Daoy (cell line): ENCODE measurements around the gene PPP6R2. TPM values are rescaled to one million over a fixed set of nuclear protein-coding genes. Genes with fewer than 3 reads are reported as not detected.

Experiments used
- DNase-seq: peaks from one replicate; pipeline ENCODE4 v3.0.0-alpha.2; 2015; ENCODE audit warnings: low read depth
- total RNA-seq: library from RNA; depleted of rRNA; stranded (reverse); fragments of >200 nt; shearing (Covaris generic); gene quantifications from 2 replicates; pipeline ENCODE4 v1.2.3, GENCODE V29; 2014; rRNA removed

The PPP6R2 gene, protein sequence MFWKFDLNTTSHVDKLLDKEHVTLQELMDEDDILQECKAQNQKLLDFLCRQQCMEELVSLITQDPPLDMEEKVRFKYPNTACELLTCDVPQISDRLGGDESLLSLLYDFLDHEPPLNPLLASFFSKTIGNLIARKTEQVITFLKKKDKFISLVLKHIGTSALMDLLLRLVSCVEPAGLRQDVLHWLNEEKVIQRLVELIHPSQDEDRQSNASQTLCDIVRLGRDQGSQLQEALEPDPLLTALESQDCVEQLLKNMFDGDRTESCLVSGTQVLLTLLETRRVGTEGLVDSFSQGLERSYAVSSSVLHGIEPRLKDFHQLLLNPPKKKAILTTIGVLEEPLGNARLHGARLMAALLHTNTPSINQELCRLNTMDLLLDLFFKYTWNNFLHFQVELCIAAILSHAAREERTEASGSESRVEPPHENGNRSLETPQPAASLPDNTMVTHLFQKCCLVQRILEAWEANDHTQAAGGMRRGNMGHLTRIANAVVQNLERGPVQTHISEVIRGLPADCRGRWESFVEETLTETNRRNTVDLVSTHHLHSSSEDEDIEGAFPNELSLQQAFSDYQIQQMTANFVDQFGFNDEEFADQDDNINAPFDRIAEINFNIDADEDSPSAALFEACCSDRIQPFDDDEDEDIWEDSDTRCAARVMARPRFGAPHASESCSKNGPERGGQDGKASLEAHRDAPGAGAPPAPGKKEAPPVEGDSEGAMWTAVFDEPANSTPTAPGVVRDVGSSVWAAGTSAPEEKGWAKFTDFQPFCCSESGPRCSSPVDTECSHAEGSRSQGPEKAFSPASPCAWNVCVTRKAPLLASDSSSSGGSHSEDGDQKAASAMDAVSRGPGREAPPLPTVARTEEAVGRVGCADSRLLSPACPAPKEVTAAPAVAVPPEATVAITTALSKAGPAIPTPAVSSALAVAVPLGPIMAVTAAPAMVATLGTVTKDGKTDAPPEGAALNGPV
- 29.3 and 39.1 TPM in 2 replicates for total RNA-seq

GRCh38 chr22:50342651-50343540, at the start of gene PPP6R2:
Gene PPP6R2, plus strand, starts transcription at chr22:50343327. Its CDS starts 50,582 bp downstream, at chr22:50393909.
- peak; percentile 83 for DNase-seq

GRCh38 chr22:50293441-50294318, 49.4 kb upstream of the PPP6R2 start:
- DNase-seq = peak; percentile 83

DNA sequence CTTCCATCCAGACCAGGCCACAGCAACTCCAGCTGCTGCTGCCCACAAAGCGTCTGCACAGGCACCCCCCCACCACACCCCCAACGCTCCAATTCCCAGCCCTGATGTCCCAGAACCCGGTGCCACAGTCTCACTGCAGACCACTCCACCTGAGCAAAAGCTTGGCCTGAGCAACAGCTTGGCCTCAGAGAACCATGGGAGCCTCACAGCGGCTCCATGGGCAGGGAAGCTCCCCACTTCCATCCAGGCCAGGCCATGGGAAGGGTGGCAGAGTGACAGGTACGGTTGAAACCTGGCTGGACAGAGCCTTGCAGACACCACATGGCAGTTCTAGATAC, 48.8 kb upstream of the PPP6R2 start:
- DNase-seq = no peak

DNA sequence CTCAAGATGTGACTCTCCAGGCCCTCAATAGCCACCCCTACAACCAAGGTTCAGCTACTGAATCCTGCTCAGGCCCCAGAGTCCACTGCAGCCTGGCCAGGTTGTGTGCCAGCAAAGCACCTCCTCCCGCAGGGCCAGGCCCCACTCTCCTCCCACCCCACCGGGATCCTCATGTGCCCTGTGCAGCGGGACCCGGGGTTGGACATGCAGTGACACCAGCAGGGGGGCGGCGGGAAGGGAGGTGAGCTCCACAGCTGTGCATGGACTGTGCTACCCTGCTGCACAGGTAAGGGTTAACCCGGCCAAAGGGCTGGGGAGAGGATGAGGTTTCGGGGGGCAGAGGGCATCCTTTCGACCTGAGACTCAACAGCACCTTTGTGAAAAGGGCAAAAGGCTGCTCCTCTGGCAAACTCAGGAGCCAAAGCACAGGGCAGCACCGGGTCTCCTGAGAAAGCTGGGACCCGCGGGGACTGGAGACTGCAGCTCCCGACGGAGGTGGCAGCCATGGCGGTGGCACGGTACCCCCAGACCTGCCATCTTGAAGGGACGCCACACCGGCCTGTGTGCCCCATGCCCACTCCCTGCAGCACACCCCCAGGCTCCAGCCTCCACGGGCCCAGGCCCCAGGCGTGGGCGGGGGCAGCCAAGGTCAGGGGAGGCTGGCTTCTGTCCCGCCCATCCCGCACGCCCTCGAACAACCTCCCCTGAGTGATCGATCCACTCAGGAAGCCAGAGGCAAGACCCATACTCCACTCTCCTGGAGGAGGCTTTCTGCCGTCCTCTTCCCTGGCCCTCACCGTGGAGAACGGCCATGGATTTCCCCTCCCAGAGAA, 46.3 kb upstream of the PPP6R2 start:
- no peak for DNase-seq

DNA sequence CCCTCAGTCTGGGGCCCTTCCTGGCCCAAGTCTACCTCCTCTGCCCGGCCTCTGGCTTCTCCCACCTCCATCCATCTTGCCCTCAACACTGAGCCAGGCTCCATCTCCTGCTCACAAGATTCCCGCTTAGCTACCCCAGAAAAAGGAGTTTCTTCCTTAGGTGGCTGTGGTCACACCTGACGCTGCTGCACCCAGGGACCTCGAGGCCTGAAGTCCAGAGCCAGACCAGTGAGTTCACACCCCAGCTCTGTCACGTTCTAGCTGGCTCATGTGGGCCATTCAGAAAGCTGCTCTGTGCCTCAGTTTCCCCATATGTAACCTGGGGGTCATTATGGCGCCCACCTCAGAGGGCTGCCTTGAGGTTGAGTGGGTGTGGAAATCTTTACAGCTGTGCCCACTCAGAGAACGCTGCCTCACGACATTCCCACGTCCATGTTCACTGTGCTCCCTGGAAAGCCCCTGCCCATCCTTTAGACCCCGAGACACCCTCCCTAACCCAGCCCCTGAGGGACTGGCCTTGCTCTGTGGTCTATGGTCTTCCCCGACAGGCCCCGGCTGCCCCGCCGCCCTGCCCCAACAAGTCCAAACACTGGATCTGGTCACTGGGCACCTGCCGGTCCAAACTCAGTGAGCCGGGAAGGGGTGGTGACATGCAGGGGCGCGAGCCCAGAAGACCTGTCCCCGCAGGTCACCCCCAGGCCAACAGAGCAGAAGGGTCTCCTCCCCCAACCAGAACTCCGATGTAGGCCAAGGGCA, 45.4 kb upstream of the PPP6R2 start:
- no peak for DNase-seq

GRCh38 chr22:50298266-50298637, 44.9 kb upstream of the PPP6R2 start:
- DNase-seq = no peak

- DNase-seq = no peak
Observed at GRCh38 chr22:50298937-50299784, 44.0 kb upstream of the PPP6R2 start.

DNA sequence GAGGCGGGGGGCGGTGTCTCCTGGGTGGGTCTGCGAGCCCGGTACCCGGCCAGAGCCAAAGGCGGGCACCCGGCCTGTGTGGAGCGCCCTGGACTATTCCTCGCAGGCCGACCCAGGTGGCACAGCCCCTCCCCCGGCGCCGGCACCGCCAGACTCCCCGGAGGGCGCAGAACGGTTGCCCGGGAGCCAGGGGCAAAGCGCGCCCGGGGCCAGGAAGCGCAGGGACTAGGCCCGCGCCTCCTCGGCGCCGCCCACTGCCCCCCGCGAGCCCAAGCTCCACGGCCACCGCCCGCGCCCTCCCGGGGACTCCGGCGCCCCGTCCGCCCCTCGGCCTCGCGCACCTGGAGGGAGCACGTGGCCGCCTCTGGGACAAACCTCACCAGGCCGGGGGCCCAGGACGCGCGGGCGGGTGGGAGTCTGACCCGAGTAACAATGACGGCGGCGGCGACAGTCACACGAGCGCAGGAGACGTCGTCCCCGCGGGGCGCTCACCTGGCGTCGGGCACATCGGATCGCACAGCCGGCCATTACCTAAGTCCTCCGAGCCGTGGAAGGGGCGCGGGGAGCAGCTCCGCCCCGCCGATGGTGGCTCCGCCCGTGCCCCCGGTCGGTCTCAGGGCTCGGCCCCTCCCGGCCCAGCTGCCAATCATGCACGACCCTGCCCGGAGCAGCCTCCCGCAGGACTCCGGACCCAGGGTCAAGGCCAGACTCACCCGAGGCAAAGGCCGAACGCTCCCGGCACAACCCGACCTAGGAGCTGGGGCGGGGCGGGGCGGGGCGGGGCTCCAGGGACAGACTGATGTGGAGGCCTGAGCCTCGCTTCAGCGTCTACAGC, 43.1 kb upstream of the PPP6R2 start:
- DNase-seq = no peak

DNA sequence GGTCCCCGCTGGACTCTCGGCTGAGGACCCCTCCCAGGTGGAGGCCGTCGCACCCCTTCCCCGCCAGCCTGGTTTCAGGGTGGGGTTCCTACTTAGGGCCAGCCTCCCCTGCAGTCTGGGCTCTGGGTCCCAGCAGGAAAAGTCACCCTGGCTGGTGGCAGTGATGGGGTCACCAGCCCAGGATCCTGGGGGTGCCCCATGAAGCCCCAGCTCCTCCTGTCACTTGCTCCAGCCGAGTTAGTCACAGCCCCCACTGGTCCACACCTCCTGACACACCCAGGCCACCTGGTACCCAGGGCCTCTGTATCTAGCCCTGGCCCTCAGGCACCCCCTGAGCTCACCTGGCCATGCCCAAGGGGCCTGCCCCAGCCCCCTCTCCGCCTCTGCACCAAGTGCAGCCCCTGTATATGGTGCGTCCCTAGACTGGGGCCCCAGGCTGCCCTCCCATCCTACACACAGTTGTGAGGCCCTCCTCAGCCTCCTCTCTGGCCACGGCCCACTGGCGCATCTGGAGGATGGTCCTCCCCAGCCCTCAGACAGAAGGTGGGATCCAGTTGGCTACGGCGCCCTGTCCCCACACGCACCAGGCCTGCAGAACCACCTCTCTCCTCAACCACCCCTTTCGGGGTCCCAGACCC, 42.4 kb upstream of the PPP6R2 start:
- DNase-seq = no peak

DNA sequence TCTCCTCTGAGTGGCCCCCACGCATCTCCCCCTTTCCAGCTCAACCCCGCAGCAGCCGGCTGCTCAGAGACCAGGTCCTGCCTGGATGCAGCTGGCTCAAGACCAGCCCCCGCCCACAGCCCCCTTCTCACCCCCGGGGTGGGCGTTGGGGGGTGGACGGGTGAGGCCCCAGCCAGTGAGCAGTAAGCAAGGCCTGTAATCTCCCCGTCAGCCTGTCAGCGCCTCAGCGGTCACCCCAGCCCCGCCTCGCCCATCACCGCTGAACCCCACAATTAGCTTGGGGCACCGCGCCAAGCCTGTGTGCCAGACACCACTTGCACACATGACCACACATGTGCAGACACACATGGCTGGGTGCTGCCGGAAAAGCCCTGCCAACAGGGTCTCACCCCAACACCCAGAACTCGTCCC, 41.5 kb upstream of the PPP6R2 start:
- no peak for DNase-seq

DNA sequence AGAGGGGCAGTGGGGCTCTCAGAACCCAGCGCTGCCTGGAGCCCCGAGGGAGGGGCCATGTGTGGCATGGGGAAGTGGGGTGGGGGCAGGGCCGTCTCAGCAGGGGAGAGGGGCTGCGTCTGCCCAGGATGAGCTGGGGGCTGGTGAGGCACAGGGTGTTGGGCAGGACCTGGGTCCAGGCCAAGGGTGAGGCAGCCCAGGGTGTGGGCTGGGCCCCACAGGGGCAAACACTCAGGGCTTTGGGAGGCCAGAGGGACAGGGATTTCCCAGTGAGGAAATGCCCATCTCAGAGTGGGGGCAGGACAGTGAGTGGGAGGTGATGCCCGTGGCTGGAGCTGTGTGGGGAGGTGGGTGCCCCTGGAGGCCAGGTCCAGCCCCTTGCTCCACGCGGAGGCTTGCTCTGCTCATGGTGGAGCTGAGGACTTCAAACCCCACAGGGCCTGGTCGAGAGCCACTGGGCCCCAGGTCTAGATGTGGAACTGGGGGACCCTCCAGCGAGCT, 41.0 kb upstream of the PPP6R2 start:
- DNase-seq = peak; percentile 44

GRCh38 chr22:50302564-50302963, 40.6 kb upstream of the PPP6R2 start:
- no peak for DNase-seq

DNA sequence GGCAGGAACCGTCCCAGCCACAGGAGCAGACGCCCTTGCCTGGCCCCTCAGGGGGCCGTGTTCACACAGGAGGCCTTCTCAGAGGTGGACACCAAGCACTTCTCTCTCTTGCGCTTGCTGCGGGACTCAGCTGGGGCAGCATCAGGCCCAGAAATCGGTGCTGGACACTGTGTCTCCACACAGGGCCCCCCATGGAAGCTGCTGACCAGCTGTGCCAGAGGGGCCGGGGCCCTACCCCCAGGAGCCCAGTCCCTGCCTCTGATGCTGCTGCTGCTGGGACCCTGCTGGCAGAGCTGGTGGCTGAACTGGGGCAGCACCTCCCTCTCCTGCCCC, 39.6 kb upstream of the PPP6R2 start:
- no peak for DNase-seq

- DNase-seq = peak; percentile 30
Observed at GRCh38 chr22:50303848-50304527, 39.1 kb upstream of the PPP6R2 start.

DNA sequence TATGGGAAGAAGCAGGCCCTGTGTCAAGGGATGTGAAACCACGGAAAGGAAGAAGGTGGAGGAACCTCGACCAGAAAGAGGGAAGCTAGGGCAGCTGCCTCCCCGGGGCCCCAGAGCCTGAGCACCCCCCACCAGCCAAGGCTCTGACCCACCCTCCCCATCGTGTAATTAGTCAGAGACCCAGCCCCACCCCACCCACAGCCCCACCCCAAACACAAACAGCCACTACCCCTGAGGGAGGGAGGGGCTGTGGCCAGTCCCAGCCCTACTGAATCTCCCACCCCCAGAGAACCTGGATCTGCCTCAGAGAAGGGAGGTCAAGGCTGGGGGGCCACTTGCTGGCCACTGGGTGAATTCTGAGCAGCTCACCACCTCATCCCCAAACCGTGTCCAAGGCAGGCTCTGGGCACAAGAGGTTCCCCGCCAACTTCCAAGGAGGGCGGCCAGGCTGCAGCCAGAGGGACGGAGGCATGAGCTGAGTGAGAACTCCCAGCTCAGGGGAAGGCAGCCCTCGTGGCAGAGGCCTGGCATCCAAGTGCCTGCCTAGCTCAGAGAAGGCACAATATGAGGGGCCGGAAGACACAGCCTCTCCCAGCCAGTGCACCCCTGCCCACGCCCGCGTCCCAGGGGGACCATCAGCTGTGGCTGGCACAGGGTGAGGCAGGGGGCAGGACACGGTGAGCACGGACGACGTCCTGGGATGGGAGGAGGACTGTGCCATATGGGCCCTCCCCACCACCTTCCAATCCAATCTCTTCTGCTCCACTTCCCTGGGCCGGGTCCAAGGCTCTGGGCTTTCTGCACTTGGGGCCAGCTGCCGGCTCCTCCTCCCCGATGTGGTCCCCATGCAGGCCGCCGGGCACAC, 38.4 kb upstream of the PPP6R2 start:
- DNase-seq = peak; percentile 58
